NCI-H748 (cell line): ENCODE measurements around the gene NAP1L4.
A peak's percentile ranks its signal among the peaks of the same experiment; 100 is the strongest.

Experiments
- DNase-seq: peaks from one replicate; lab custom pipeline; 2025; ENCODE audit not compliant: unreplicated experiment; lab: John Stamatoyannopoulos, UW

The NAP1L4 gene

GRCh38 chr11:2992234-2992996 is at the start of gene NAP1L4:
Gene NAP1L4 (minus strand): TSS chr11:2992329. CDS start chr11:2979220, 13,109 bp downstream.
- peak; percentile 99 for DNase-seq

- DNase-seq = no peak
Measured at GRCh38 chr11:3040881-3041280, 48.8 kb upstream of the NAP1L4 start.

GRCh38 chr11:3037945-3038271 is 45.8 kb upstream of the NAP1L4 start:
- DNase-seq = no peak

GRCh38 chr11:3037040-3037944 is 45.2 kb upstream of the NAP1L4 start:
- peak; percentile 68 for DNase-seq

- no peak for DNase-seq
Measured at GRCh38 chr11:3036419-3036818, 44.3 kb upstream of the NAP1L4 start.

- no peak for DNase-seq
Measured at GRCh38 chr11:3035333-3035732, 43.2 kb upstream of the NAP1L4 start.

- no peak for DNase-seq
Measured at GRCh38 chr11:3030289-3031070, 38.4 kb upstream of the NAP1L4 start.

GRCh38 chr11:3028813-3029212 is 36.7 kb upstream of the NAP1L4 start:
- DNase-seq = no peak

GRCh38 chr11:3026803-3027202 is 34.7 kb upstream of the NAP1L4 start:
- no peak for DNase-seq

GRCh38 chr11:3022982-3023381 is 30.9 kb upstream of the NAP1L4 start:
- no peak for DNase-seq

- no peak for DNase-seq
Measured at GRCh38 chr11:3022300-3022967, 30.3 kb upstream of the NAP1L4 start.

GRCh38 chr11:3021125-3021524 is 29.0 kb upstream of the NAP1L4 start:
- DNase-seq = peak; percentile 36

- DNase-seq = no peak
Measured at GRCh38 chr11:3020011-3020410, 27.9 kb upstream of the NAP1L4 start.

- DNase-seq = no peak
Measured at GRCh38 chr11:3018596-3018995, 26.5 kb upstream of the NAP1L4 start.

- no peak for DNase-seq
Measured at GRCh38 chr11:3016861-3017260, 24.7 kb upstream of the NAP1L4 start.

GRCh38 chr11:3015796-3016195 is 23.7 kb upstream of the NAP1L4 start:
- no peak for DNase-seq

GRCh38 chr11:3014943-3015342 is 22.8 kb upstream of the NAP1L4 start:
- DNase-seq = no peak

- DNase-seq = no peak
Measured at GRCh38 chr11:3014057-3014938, 22.2 kb upstream of the NAP1L4 start.

GRCh38 chr11:3011891-3012885 is 20.1 kb upstream of the NAP1L4 start:
- no peak for DNase-seq
